HepG2 (cell line): ENCODE results near the gene FHIT. TPM values are rescaled to one million over a fixed set of nuclear protein-coding genes. Genes with fewer than 3 reads are reported as not detected.

ENCODE experiments used
- ATAC-seq: fragments of 200-7000 bp; cut with Tn5 transposase; 3 replicates; pipeline ENCODE4 v1.9.1; 2020; ENCODE audit warnings: mild to moderate bottlenecking, moderate library complexity
- BruUV-seq: library from RNA; stranded (reverse); fragments of 400-500 nt; replicated peaks from 2 replicates; lab custom pipeline; 2021; lab: Mats Ljungman, UMichigan
- CTCF ChIA-PET: fragments of 300-600 bp; formaldehyde crosslinking; extraction: SDS; loops from one replicate; lab custom pipeline; 2021; ENCODE audit warnings: low total read pairs, inconsistent platforms, low intra/inter-chr PET ratio; lab: Yijun Ruan, JAX
- POLR2A ChIA-PET: fragments of 350-600 bp; sonication (Branson Sonifier 250); formaldehyde crosslinking; loops from one replicate; lab custom pipeline; 2020; ENCODE audit warnings: antibody characterized with exemption, inconsistent platforms; lab: Yijun Ruan, JAX
- DNase-seq: peaks from one replicate; pipeline ENCODE4 v3.0.0-alpha.2; 2015; ENCODE audit warnings: low spot score
- FAIRE-seq: peaks from 3 replicates; lab custom pipeline; 2011; peaks lifted over from hg19 to GRCh38; lab: Jason Lieb, UNC
- H2AFZ ChIP-seq: one replicate; pipeline ENCODE4 v1.6.1; 2011; ENCODE audit warnings: low read length, inconsistent platforms
- H3K27ac ChIP-seq: fragments of 300-600 bp; 3 replicates; pipeline ENCODE4 v1.8.0; 2011; ENCODE audit warnings: mixed run types, mild to moderate bottlenecking, mixed read lengths, low read length, inconsistent platforms; ENCODE audit not compliant: insufficient read depth; ENCODE audit errors: extremely low read length
- H3K27me3 ChIP-seq, 2 experiments: fragments of 200-600 bp in 1 of 2; 2 replicates in 1 of 2; 3 replicates in 1 of 2; pipeline versions ENCODE4 v1.6.0 to v1.8.0; 2011; ENCODE audit warnings: low read length in 2 of 2, mild to moderate bottlenecking in 2 of 2, moderate library complexity in 2 of 2, inconsistent platforms in 1 of 2; ENCODE audit not compliant: insufficient read depth in 2 of 2, control insufficient read depth in 1 of 2
- H3K36me3 ChIP-seq, 2 experiments: fragments of 200-600 bp in 1 of 2; replicated peaks in 1 of 2; 2 replicates in 1 of 2; 3 replicates in 1 of 2; pipeline versions ENCODE4 v1.5.1 to v1.8.0; 2011; ENCODE audit warnings: low read length in 2 of 2, inconsistent platforms in 1 of 2; ENCODE audit not compliant: insufficient read depth in 2 of 2, control insufficient read depth in 1 of 2
- H3K4me1 ChIP-seq: 2 replicates; pipeline ENCODE4 v1.5.1; 2012; ENCODE audit warnings: low read length, inconsistent platforms; ENCODE audit not compliant: insufficient read depth
- H3K4me2 ChIP-seq: 2 replicates; pipeline ENCODE4 v1.6.0; 2011; ENCODE audit warnings: low read depth, low read length, inconsistent platforms
- H3K4me3 ChIP-seq, 3 experiments: fragments of 200-600 bp in 1 of 3; sonication (generic), shearing (Covaris generic) in 1 of 3; replicated peaks in 1 of 3; 2 replicates each; pipeline ENCODE4 v1.5.1; 2011 to 2016; ENCODE audit warnings: low read length in 3 of 3, inconsistent platforms in 2 of 3, low read depth in 2 of 3, mild to moderate bottlenecking in 2 of 3, control low read depth in 1 of 3, mixed read lengths in 1 of 3; ENCODE audit not compliant: insufficient read depth in 1 of 3
- H3K79me2 ChIP-seq: one replicate; pipeline ENCODE4 v1.6.1; 2011; ENCODE audit warnings: low read length, inconsistent platforms; ENCODE audit not compliant: insufficient read depth
- H3K9ac ChIP-seq: 2 replicates; pipeline ENCODE4 v1.6.0; 2011; ENCODE audit warnings: mild to moderate bottlenecking, low read depth, low read length, inconsistent platforms; ENCODE audit not compliant: insufficient read depth
- H3K9me3 ChIP-seq: 2 replicates; pipeline ENCODE4 v1.5.1; 2012; ENCODE audit warnings: mild to moderate bottlenecking, low read length
- H4K20me1 ChIP-seq: 2 replicates; pipeline ENCODE4 v1.6.0; 2011; ENCODE audit warnings: inconsistent platforms, mild to moderate bottlenecking, low read length, moderate library complexity; ENCODE audit not compliant: insufficient read depth
- DNMT3B ChIP-seq: conservative IDR thresholded peaks from 2 replicates; pipeline ENCODE4 v1.6.1; 2016; ENCODE audit warnings: missing biosample characterization, control low read depth
- NFE2L1 ChIP-seq: sonication (generic); formaldehyde crosslinking; IDR thresholded peaks from 2 replicates; pipeline ENCODE4 v1.4.0; 2020; ENCODE audit warnings: missing genetic modification reagents, mild to moderate bottlenecking, borderline replicate concordance
- PITX1 ChIP-seq: sonication (generic); formaldehyde crosslinking; IDR thresholded peaks from 2 replicates; pipeline ENCODE4 v1.5.1; 2020; ENCODE audit warnings: mild to moderate bottlenecking, missing genetic modification reagents
- ZIK1 ChIP-seq: sonication (generic); formaldehyde crosslinking; IDR thresholded peaks from 2 replicates; pipeline ENCODE4 v1.5.0; 2020; ENCODE audit warnings: mild to moderate bottlenecking, low read depth, missing genetic modification reagents, borderline replicate concordance
- ZNF138 ChIP-seq: sonication (generic); formaldehyde crosslinking; IDR thresholded peaks from 2 replicates; pipeline ENCODE4 v1.5.0; 2020; ENCODE audit warnings: mild to moderate bottlenecking, low read depth, missing genetic modification reagents
- ZNF264 ChIP-seq: sonication (generic); formaldehyde crosslinking; IDR thresholded peaks from 2 replicates; pipeline ENCODE4 v1.4.0; 2020; ENCODE audit warnings: missing genetic modification reagents
- ZNF431 ChIP-seq: sonication (generic); formaldehyde crosslinking; IDR thresholded peaks from 2 replicates; pipeline ENCODE4 v1.9.0; 2022; ENCODE audit warnings: missing genetic modification reagents, low read depth, mild to moderate bottlenecking, borderline replicate concordance
- whole genome bisulfite sequencing: methylation state at CpG from one replicate; pipeline ENCODE4 v1.1.6; 2017; ENCODE audit warnings: low lambda C conversion rate; 5-methylcytosine and 5-hydroxymethylcytosine counted together
- in situ Hi-C: cut with HindIII; loops from 2 replicates; pipeline ENCODE4 v1.10.0; 2017; ENCODE audit warnings: low pct_unique_long_range_greater_than_20kb; ENCODE audit not compliant: extremely low pct_ligation_motif_present
- intact Hi-C: fragments of 100-400 bp; cut with micrococcal nuclease; formaldehyde crosslinking; loops from one replicate; pipeline ENCODE4 v1.10.0; 2022; ENCODE audit not compliant: unreplicated experiment
- polyA plus RNA-seq, 8 experiments: library from polyadenylated mRNA; depleted of rRNA in 3 of 8; stranded (reverse) in 7 of 8; unstranded in 1 of 8; fragments of >200 nt; fragmentation: Illumina TruSeq in 4 of 8; extraction: Trizol in 4 of 8; gene quantifications; 2 replicates each; pipeline versions ENCODE4 v1.2.1 to v1.2.3, GENCODE V29; 2011 to 2016; ENCODE audit warnings: low read depth in 4 of 8, missing spikeins in 1 of 8, mixed read lengths in 1 of 8; ENCODE audit not compliant: insufficient read depth in 1 of 8
- total RNA-seq, 5 experiments: library from RNA; depleted of rRNA; stranded (reverse); fragments of >200 nt; fragmentation: Illumina TruSeq; extraction: Trizol; gene quantifications; 2 replicates each; pipeline ENCODE4 v1.2.3, GENCODE V29; 2016; ENCODE audit warnings: low read depth in 1 of 5
- TF ChIP-seq, protein P1 (sequence below): sonication (generic); formaldehyde crosslinking; IDR thresholded peaks from 2 replicates; pipeline ENCODE4 v1.5.0; 2020; ENCODE audit warnings: missing genetic modification reagents

FHIT gene
- total and polyA plus RNA-seq, 2 of the 13 experiments (the other 11 are each of a cell fraction or from before 2014, with no cell fraction given) = 4.0 to 4.6 TPM

- TF ChIP-seq DNMT3B (CRISPR knock-in tag) = no peak
- TF ChIP-seq ZNF431 (CRISPR knock-in tag) = no peak
- no peak for TF ChIP-seq NFE2L1
- TF ChIP-seq, protein P1, sequence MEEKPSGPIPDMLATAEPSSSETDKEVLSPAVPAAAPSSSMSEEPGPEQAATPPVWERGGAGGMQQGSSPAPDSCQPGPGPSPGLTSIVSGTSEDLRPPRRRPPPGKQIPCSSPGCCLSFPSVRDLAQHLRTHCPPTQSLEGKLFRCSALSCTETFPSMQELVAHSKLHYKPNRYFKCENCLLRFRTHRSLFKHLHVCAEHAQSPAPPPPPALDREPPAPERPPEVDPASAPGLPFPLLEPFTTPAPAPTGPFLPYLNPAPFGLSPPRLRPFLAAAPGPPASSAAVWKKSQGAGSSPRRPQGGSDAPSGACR (CRISPR knock-in tag) = no peak
Observed at GRCh38 chr3:61253756-61254155, 2.5 kb upstream of the FHIT start (continued).

DNA sequence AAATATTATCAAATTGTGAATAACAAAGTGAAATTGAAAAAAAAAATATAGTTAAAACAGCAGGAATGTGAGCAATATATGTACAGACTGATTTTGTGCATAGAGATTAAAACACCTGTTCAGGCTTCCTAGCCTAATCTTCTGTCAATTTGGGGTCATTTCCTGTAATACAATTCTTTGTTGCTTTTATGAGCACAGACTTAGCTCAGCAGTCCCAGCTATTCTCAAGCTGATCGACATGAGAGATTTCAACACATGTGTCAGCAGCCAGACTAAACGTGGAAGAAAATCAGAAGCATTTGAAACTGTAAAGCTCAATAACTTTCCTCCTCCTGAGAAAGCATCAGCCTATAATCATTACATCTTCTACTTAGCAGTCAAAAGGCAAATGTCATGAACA lies 1.6 kb upstream of the FHIT start:
- no peaks in the 10 kb centered on the region for H3K79me2 ChIP-seq
- H3K9ac ChIP-seq = no peak overlapping the region
- TF ChIP-seq PITX1 (no peak), ZIK1 (no peak), ZNF138 (CRISPR knock-in tag) (no peak), ZNF264 (CRISPR knock-in tag) (no peak)
- TF ChIP-seq, all 625 proteins: peak for 0
- FAIRE-seq (no peak), DNase-seq (no peak), ATAC-seq (no peak)
- intact Hi-C loops (loop anchor here (5.0 to 10.0 kb wide), 4 partner anchors 119 to 496 kb away; no protein-coding TSS in a partner anchor), in situ Hi-C loops (no loop called here)
- H3K27ac ChIP-seq = no peak overlapping the region
- no peak overlapping the region for H2AFZ ChIP-seq
- H3K4me1 ChIP-seq = peaks cover 23% of the 10 kb centered on the region
- H3K4me3 ChIP-seq = no peak overlapping the region
- ChIA-PET POLR2A (no interaction called here), CTCF (no interaction called here)
- 64% methylated on average over 2 of the region's 2 CpGs for WGBS
- H3K4me2 ChIP-seq = no peak overlapping the region
- H3K9me3 ChIP-seq = no peaks in the 10 kb centered on the region
- no peaks in the 10 kb centered on the region for H4K20me1 ChIP-seq
- no peaks in the 10 kb centered on the region for H3K36me3 ChIP-seq
- BruUV-seq = no TSS peak
- no peaks in the 10 kb centered on the region for H3K27me3 ChIP-seq
